ENCODE results near the gene NUDCD3. TPM values are rescaled to one million over a fixed set of nuclear protein-coding genes. Genes with fewer than 3 reads are reported as not detected.

NUDCD3 gene
- total and polyA plus RNA-seq, 2 experiments from 2014 or later = 54.7 to 60.8 TPM

- Histone ChIP-seq H2AFZ (no peak overlapping the region), H3K9me3 (ENCODE audit: low read depth) (no peaks in the 10 kb centered on the region), H3K36me3 (replicated peaks; ENCODE audit: insufficient read depth, low read depth) (no peaks in the 10 kb centered on the region), H4K20me1 (ENCODE audit: insufficient read depth, poor library complexity, severe bottlenecking) (peaks cover 6% of the 10 kb centered on the region), H3K9me2 (replicated peaks; ENCODE audit: insufficient read depth) (no peaks in the 10 kb centered on the region), H3K4me1 (ENCODE audit: insufficient read depth) (no peaks in the 10 kb centered on the region), H3K27ac (no peak overlapping the region), H3K79me2 (no peaks in the 10 kb centered on the region), H3K4me3 (no peak overlapping the region), H3K27me3 (no peaks in the 10 kb centered on the region), H3K4me2 (no peak overlapping the region)
- TF ChIP-seq EZH2phosphoT487 (IDR thresholded peaks at IDR 0.05; ENCODE audit: low read depth, severe bottlenecking, unreplicated experiment) = no peak
- no peak for TF ChIP-seq CTCF (IDR thresholded peaks at IDR 0.05; ENCODE audit: poor library complexity)
- no peak for TF ChIP-seq EZH2 (IDR thresholded peaks at IDR 0.05; ENCODE audit: borderline replicate concordance)
- DNase-seq (ENCODE audit: low spot score) = no peak
- 89% methylated on average over 8 of the region's 8 CpGs for WGBS (ENCODE audit: low lambda C conversion rate, missing lambda C conversion rate)
Observed at GRCh38 chr7:44396931-44397545, 93.4 kb downstream of the NUDCD3 start.

- H3K4me2 ChIP-seq = no peak overlapping the region
- H3K9me2 ChIP-seq (replicated peaks; ENCODE audit: insufficient read depth) = no peaks in the 10 kb centered on the region
- H3K27me3 ChIP-seq = no peaks in the 10 kb centered on the region
- DNase-seq (ENCODE audit: low spot score) = no peak
- H3K4me3 ChIP-seq = no peak overlapping the region
- no peak overlapping the region for H3K27ac ChIP-seq
- WGBS (ENCODE audit: low lambda C conversion rate, missing lambda C conversion rate) = 93% methylated on average over 3 of the region's 3 CpGs
- no peaks in the 10 kb centered on the region for H3K9me3 ChIP-seq (ENCODE audit: low read depth)
- no peaks in the 10 kb centered on the region for H3K4me1 ChIP-seq (ENCODE audit: insufficient read depth)
- no peak for TF ChIP-seq CTCF (IDR thresholded peaks at IDR 0.05; ENCODE audit: poor library complexity)
- TF ChIP-seq EZH2 (IDR thresholded peaks at IDR 0.05; ENCODE audit: borderline replicate concordance) = no peak
- no peak for TF ChIP-seq EZH2phosphoT487 (IDR thresholded peaks at IDR 0.05; ENCODE audit: low read depth, severe bottlenecking, unreplicated experiment)
- peaks cover 6% of the 10 kb centered on the region for H4K20me1 ChIP-seq (ENCODE audit: insufficient read depth, poor library complexity, severe bottlenecking)
- no peaks in the 10 kb centered on the region for H3K79me2 ChIP-seq
- no peak overlapping the region for H2AFZ ChIP-seq
- no peaks in the 10 kb centered on the region for H3K36me3 ChIP-seq (replicated peaks; ENCODE audit: insufficient read depth, low read depth)
Observed at GRCh38 chr7:44396496-44396895, 94.0 kb downstream of the NUDCD3 start.

- Histone ChIP-seq H3K9me2 (replicated peaks; ENCODE audit: insufficient read depth) (no peaks in the 10 kb centered on the region), H3K4me2 (no peak overlapping the region), H3K4me1 (ENCODE audit: insufficient read depth) (no peaks in the 10 kb centered on the region), H3K27me3 (no peaks in the 10 kb centered on the region), H2AFZ (no peak overlapping the region), H3K27ac (no peak overlapping the region), H3K9me3 (ENCODE audit: low read depth) (no peaks in the 10 kb centered on the region), H3K4me3 (no peak overlapping the region), H3K79me2 (no peaks in the 10 kb centered on the region), H4K20me1 (ENCODE audit: insufficient read depth, poor library complexity, severe bottlenecking) (peaks cover 6% of the 10 kb centered on the region), H3K36me3 (replicated peaks; ENCODE audit: insufficient read depth, low read depth) (no peaks in the 10 kb centered on the region)
- no peak for DNase-seq (ENCODE audit: low spot score)
- TF ChIP-seq CTCF (IDR thresholded peaks at IDR 0.05; ENCODE audit: poor library complexity) (no peak), EZH2phosphoT487 (IDR thresholded peaks at IDR 0.05; ENCODE audit: low read depth, severe bottlenecking, unreplicated experiment) (no peak), EZH2 (IDR thresholded peaks at IDR 0.05; ENCODE audit: borderline replicate concordance) (no peak)
- 89% methylated on average over 4 of the region's 4 CpGs for WGBS (ENCODE audit: low lambda C conversion rate, missing lambda C conversion rate)
Observed at GRCh38 chr7:44395067-44395466, 95.4 kb downstream of the NUDCD3 start.
